NCI-H69 (cell line): ENCODE measurements around the gene DDIAS.
"Not testable (repeated sequence)": the region's sequence is repeated elsewhere in the genome, so short reads cannot be mapped to it uniquely, and the experiment has no call there.

Source experiments
- DNase-seq: peaks from one replicate; lab custom pipeline; 2025; lab: John Stamatoyannopoulos, UW

DDIAS gene

DNA sequence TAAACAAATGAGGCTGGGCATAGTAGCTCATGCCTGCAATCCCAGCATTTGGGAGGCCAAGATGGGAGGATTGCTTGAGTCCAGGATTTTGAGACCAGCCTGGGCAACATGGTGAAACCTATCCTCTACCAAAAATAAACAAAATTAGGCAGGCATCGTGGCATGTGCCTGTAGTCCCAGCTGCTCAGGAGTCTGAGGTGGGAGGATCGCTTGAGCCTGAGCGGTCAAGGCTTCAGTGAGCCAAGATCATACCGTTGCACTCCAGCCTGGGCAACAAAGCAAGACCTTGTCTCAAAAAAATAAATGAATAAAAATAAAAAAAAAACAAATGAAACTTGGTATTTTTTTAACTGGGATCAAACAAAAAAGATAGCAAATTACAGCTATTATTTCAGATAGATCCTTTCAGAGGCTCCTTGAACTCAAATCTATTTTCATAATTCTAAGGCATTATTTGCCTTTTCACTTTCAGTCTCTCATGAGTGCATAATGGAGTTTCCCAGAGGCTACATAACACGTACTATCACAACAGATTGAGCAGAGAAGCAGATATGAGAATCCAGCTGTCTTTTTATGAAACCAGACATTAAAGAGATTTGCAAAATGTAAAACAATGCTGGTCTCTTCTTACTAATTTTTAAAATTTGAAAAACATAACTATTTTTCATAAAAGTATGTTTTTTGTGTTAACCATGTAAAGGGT lies 23.1 kb downstream of the DDIAS start:
- DNase-seq, result no peak

DNA sequence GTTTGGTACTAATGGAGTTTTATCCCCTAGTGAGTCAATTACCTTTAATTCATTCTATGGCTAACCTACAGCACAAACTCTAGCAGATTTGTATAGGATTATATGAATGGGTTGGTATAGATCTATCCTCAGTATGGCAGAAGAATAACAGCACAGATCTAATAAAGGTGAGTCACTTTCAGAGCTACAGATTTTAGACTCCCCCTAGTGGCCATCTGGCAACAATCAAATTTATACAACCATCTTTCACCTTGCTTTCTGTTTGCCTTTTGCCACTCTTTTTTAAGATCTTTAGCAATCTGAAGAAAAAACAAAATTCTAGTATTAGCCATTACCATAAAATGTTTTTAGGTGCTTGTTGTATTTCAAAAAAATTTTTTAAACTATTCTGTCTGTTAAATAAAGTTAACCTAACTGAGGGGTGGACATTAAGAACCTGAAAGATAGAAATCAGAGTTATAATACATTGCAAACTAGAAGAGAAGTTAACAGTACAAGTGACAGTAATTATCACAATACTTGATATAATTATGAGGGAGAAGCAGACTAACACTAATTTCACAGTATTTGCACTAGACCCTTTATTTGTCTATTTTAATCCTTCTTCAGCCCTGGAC lies 25.8 kb downstream of the DDIAS start:
- DNase-seq, result peak; percentile 77

DNA sequence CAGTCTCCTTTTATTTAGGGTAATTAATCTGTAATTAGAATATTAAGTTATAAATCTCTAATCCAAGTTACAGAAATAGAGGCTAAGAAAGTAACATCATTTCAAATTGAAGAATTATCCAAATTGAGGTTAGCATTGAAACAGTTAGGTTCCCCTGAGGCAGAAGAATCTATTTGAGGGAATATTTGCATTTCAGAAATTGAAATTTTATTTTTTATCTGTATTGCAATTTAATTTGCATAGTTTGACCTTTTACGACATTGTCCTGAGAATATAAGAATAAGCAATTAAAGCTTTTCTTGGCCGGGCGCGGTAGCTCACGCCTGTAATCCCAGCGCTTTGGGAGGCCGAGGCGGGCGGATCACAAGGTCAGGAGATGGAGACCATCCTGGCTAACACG lies 27.6 kb downstream of the DDIAS start:
- DNase-seq, result no peak

DNA sequence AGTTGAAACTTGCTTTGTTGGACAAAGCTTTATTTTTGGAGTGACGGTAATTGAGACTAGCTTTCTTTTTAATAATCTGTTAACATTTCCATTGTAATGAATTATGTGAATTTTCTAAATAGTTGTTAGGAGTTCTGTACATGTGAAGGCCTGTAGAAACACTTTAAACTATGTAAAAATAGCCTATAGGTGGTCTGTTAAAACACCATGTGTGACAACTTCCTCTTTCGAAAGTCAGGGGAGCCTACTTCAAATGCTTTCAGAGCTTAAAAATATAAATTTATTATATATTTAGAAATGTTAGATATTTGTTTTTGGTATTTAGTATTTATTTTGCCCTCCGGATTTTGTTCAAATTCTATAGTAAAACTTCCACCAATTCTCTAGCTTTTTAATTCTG lies 28.7 kb downstream of the DDIAS start:
- no peak for DNase-seq

DNA sequence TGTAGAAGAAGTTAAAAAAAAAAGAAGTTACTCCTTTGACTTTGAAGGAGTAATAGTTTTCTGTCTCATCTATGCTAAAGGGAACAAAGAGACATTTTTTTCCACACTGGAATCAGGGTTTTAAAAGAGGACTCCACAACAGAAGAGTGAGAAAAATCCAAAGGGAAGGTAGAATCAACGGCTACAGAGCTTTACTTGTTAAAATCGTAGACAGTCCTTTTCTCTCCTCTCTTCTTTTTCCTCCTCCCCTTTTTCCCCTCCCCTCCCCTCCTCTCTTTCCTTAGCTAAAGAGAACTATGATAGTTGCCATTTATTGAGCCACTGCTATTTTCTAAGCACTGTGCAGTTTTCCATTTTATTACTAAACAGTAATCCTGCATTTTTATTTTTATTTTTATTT lies 29.2 kb downstream of the DDIAS start:
- DNase-seq, result no peak

DNA sequence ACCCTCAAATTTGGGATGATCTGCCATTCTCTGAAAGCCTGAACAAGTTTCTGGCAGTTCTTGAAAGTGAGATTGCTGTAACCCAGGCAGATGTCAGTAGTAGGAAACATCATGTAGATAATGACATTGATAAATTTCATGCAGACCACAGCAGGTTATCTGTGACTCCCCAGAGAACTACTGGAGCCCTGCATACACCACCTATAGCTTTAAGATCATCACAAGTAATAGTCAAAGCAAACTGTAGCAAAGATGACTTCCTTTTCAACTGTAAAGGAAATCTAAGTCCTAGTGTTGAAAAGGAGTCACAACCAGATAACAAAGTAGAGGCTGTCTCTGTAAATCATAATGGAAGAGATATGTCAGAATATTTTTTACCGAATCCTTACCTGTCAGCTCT lies 31.0 kb downstream of the DDIAS start:
- no peak for DNase-seq

DNA sequence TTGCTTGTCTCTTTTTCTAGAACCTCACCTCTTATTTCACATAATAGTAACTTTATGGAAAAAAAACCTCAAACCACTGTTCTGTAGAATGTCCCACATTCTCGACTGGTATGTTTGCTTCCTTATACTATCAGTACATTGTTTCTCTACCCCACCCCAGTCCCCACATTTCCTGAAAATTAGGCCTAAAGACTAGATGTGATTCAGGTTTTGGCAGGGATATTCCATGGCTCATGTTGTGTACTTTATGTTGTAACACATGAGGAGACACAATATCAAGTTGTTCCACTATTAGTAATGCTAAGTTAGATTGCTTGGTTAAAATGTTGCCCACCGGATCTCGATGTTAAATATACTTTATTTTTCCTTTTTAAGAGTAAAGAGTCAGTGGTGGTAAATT lies 34.7 kb downstream of the DDIAS start:
- no peak for DNase-seq

DNA sequence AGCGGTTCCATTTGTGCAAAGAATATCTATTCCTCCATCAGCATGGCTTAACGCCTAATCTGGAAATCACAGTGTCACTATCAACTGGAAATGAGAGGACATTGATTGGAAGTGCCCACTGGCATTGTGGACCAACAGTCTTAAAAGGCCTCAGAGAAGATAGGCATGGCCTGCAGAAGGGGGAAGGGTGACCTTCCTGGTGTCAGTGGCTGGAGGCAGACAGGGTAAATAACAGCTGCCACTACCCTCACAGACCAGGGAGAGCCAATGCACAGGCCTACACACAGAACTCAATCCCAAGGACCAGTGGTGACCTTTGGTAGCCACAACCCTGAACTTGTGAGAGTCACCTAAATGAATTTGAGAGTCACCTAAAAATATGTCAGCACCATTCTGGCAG lies 36.0 kb downstream of the DDIAS start:
- no peak for DNase-seq

DNA sequence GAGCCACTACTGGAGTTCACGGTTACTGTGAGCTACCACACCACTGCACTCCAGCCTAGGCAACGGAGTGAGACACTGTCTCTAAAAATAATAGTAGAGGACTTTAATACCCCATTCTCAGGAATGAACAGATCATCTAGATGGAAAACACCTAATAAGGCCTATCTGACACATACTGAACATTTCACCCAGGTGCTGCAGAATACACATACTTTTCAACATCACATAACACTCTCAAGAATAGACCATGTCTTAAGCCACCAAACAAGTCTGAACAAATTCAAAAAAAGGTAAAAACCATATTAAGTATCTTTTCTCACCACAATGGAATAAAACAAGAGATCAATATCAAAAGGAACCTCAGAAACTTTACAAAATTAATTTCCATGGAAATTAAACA lies 37.9 kb downstream of the DDIAS start:
- no peak for DNase-seq

DNA sequence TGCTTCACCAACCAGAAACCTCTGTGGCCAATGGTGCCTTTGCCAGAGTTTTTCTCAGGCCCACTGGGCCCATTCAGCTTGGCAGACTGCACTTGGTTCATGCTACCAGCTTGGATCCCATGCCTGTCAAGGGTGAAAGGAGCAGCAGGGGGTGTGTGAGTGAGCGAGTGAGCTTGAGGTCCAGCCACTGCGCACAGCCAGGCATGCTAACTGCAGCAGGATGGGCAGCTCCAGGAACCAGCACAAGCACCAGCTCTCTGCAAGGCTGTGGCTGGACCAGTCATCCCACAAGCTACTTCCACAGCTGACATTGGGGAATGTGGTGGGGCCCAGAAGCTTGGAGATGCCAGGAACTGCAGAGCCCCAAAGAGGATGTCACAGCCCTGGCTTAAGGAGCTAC lies 40.8 kb downstream of the DDIAS start:
- no peak for DNase-seq

DNA sequence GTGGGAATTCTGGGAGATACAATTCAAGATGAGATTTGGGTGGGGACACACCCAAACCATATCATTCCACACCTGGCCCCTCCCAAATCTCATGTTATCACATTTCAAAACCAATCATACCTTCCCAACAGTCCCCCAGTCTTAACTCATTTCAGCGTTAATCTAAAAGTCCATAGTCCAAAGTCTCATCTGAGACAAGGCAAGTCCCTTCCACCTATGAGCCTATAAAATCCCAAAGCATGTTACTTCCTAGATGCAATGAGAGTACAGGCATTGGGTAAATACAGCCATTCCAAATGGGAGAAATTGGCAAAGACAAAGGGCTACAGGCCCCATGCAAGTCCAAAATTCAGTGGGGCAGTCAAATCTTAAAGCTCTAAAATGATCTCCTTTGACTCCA lies 41.9 kb downstream of the DDIAS start:
- DNase-seq, result not testable (repeated sequence)

DNA sequence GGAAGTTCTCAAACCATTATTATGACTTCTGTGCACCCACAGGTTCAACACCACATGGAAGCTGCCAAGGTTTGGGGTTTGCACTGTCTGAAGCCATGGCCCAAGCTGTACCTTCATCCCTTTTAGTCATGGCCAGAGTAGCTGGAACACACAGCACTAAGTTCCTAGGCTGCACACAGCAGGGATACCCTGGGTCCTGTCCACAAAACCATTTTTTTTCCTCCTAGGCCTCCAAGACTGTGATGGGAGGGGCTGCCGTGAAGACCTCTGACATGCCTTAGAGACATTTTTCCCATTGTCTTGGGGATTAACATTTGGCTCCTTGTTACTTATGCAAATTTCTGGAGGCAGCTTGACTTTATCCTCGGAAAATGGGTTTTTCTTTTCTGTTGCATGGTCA lies 42.7 kb downstream of the DDIAS start:
- DNase-seq, result no peak

DNA sequence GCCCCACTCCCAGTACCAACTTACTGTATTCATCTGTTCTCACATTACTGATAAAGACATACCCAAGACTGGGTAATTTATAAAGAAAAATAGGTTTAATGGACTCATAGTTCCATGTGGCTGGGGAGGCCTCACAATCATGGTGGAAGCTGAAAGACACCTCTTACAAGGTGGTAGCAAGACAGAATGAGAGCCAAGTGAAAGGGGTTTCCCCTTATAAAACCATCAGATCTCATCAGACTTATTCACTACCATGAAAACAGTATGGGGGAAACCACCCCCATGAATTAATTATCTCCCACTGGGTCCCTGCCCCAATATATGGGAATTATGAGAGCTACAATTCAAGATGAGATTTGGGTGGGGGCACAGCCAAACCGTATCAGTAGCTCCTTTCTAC lies 43.5 kb downstream of the DDIAS start:
- DNase-seq, result not testable (repeated sequence)

DNA sequence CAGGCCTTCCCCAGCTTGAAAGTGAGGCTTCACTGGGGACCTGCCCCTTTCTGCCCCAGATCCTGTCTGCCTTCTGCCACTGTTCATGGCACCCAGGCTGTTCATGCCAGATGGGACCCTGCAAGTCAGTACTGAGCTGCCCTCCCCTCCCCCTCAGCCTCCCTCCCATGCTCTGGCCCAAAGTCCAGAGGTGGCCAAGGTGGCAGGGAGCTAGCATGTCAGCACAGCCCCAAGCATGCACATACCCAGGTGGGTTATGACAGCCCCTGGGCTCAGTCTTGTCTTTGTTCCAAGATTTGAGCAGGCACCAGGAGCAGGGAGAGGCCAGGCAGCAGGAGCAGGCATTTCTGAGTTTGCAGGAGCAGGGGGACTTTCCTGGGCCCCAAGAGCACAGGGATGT lies 44.1 kb downstream of the DDIAS start:
- no peak for DNase-seq

DNA sequence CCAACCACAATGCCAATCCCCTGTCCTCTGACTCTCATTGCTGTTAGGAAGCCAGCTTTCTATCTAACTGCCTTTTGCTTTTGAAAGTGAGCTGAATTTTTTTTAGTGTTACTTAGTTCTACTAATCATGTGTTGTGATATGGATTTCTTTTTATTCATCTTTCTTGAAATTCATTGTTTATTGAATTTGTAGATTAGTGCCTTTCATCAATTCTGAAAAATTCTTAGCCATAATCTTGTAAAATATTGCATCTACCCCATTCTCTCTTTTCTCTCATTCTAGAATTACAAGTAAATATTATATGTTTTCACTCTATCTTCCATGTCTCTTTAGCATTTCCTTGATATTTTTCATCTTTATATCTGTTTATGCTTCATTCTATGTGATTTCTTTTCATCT lies 47.8 kb downstream of the DDIAS start:
- no peak for DNase-seq

DNA sequence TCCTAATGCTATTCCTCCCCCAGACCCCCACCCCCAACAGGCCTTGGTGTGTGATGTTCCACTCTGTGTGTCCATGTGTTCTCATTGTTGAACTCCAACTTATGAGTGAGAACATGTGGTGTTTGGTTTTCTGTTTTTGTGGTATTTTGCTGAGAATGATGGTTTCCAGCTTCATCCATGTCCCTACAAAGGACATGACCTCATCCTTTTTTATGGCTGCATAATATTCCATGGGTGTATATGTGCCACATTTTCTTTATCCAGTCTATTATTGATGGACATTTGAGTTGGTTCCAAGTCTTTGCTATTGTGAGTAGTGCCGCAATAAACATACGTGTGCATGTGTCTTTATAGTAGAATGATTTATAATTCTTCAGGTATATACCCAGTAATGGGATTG lies 49.0 kb downstream of the DDIAS start:
- DNase-seq, result not testable (repeated sequence)

DNA sequence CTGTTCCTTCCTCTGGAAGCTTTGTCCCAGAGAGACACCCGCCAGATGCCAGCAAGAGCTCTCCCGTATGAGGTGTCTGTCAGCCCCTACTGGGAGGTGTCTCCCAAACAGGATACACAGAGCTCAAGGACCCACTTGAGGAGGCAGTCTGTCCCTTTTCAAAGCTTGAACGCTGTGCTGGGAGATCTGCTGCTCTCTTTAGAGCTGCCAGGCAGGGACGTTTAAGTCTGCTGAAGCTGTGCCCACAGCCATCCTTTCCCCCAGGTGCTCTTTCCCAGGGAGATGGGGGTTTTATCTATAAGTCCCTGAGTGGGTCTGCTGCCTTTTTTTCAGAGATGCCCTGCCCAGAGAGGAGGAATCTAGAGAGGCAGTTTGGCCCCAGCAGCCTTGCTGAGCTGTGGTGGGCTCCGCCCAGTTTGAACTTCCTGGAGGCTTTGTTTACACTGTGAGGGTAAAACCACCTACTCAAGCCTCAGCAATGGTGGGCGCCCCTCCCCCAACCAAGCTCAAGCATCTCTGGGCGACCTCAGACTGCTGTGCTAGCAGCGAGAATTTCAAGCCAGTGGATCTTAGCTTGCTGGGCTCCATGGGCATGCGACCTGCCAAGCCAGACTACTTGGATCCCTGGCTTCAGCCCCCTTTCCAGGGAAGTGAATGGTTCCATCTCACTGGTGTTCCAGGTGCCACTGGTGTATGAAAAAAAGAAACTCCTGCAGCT lies 54.4 kb downstream of the DDIAS start:
- not testable (repeated sequence) for DNase-seq

DNA sequence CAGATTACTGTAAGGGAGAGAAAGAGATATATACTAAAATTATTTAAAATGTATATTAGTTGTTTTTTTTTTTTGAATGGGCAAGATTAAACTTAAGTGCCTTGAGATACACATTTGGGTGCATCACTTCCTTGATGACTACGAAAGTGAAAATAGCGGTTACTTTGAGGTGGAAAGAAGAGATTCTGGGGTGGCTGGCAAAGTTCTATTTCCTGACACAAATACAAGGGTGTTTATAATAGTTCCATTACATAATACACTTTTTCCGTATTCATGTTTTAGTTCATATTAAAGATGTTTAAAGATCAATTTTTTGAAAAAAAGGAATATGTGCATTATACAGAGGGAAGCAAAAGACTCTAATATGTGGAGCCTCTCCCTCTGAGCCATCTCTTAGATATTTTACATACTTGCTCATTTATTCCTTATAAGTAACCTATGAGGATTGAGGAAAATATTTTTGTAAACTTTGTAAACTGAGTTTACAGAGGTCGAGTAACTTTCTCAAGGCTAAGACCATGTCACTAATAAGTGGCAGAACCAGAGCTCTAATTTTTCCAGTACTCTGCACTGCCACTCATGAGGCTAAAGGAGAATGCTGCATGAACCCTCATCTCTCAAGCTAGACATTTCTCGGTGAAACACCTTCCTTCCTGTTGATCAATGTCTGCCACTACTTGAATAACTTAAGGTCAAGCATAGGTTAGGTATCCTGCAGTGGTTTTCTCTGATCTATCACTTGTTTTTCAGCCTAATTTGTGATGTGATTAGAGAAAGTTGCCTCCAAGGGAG lies 58.6 kb downstream of the DDIAS start:
- DNase-seq, result no peak

DNA sequence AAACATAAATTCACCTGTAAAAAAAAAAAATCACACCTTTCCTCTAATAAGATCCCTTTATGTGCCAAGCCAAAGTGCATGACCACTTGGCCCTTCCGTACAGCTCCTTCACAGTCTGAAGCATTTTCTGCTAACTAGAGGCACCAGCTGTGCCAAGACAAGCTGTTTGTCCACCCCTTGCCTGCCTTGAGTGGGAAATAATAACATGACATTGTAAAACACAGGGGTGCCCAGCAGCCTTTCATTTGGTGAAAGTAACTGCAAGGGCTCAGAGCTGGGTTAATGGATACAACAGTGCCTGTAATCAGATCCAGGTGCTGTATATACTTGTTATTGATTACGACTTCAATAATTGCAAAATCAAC lies 59.2 kb downstream of the DDIAS start:
- peak; percentile 88 for DNase-seq

DNA sequence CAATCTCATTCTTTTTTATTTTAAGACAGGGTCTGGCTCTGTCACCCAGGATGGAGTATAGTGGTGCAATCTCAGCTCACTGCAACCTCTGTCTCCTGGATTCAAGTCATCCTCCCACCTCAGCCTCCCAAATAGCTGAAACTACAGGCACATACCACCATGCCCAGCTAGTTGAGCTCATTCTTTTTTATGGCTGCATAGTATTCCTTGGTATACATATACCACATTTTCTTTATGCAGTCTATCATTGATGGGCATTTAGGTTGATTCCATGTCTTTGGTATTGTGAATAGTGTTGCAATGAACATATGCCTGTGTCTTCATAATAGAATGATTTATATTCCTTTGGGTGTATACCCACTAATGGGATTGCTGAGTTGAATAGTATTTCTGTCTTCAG lies 60.5 kb downstream of the DDIAS start:
- not testable (repeated sequence) for DNase-seq

DNA sequence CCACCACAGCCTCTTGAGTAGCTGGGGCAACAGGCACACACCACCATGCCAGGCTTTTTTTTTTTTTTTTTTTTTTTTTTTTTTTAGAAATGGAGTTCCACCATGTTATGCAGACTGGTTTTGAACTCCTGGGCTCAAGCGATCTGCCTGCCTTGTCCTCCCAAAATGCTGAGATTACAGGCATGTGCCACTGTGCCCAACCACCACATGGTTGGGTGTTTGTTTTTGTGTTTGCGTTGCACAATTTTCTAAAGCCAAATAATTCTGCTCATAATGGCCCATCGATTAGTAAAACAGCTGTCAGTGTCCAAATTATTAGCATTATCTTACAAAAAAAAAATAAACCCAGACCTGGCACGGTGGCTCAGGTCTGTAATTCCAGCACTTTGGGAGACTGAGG lies 65.8 kb downstream of the DDIAS start:
- DNase-seq, result no peak

DNA sequence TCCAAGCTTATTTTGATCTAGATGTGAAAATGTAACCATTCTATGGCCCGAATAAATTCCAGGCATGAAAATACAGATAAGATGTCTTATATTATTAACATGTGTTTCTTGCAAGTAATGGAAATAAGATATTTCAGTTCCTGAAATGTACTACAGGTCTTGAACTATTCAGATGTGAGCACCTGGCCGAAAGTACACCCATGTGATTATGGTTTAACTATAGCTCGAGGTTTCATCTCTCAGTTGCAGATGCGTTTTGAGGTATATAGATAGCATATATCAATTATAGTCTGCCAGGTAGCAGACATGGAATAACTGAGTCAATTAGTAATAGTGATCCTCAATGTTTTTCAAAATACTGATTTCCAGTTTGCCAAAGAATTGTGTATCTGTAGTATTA lies 68.3 kb downstream of the DDIAS start:
- peak; percentile 49 for DNase-seq
